Parathyroid adenoma (tissue), 2 donors: ENCODE results near the gene LMNA.

Source experiments
- H2AFZ ChIP-seq: fragments of 300-600 bp; sonication (generic); one replicate; pipeline ENCODE4 v1.7.0; 2017; ENCODE audit warnings: antibody characterized with exemption, mild to moderate bottlenecking
- H3K27ac ChIP-seq: fragments of 300-600 bp; sonication (generic); one replicate; pipeline ENCODE4 v1.7.0; 2017
- H3K27me3 ChIP-seq: fragments of 300-600 bp; sonication (generic); one replicate; pipeline ENCODE4 v1.7.0; 2017; ENCODE audit warnings: low read length; ENCODE audit not compliant: control insufficient read depth, insufficient read depth
- H3K36me3 ChIP-seq: fragments of 300-600 bp; sonication (generic); one replicate; pipeline ENCODE4 v1.7.0; 2017; ENCODE audit warnings: low read length; ENCODE audit not compliant: control insufficient read depth, insufficient read depth
- H3K4me1 ChIP-seq: fragments of 300-600 bp; sonication (generic); one replicate; pipeline ENCODE4 v1.7.0; 2017; ENCODE audit warnings: control low read depth
- H3K4me2 ChIP-seq: fragments of 300-600 bp; sonication (generic); one replicate; pipeline ENCODE4 v1.7.0; 2017; ENCODE audit warnings: low read length
- H3K4me3 ChIP-seq: fragments of 300-600 bp; sonication (generic); one replicate; pipeline ENCODE4 v1.7.0; 2017; ENCODE audit warnings: low read depth, low read length
- H3K79me2 ChIP-seq: fragments of 300-600 bp; sonication (generic); one replicate; pipeline ENCODE4 v1.7.0; 2017; ENCODE audit warnings: control low read depth
- H3K9ac ChIP-seq: fragments of 300-600 bp; sonication (generic); one replicate; pipeline ENCODE4 v1.7.0; 2017; ENCODE audit warnings: mild to moderate bottlenecking
- H3K9me3 ChIP-seq: fragments of 300-600 bp; sonication (generic); one replicate; pipeline ENCODE4 v1.7.0; 2017; ENCODE audit warnings: low read length; ENCODE audit not compliant: control insufficient read depth
- TF ChIP-seq, protein P1 (sequence below): fragments of 300-600 bp; sonication (generic); IDR thresholded peaks from one replicate; pipeline ENCODE4 v1.7.0; 2017; ENCODE audit warnings: antibody characterized with exemption, mild to moderate bottlenecking
- donor health status: primary hyperparathyroidism.

LMNA gene

DNA sequence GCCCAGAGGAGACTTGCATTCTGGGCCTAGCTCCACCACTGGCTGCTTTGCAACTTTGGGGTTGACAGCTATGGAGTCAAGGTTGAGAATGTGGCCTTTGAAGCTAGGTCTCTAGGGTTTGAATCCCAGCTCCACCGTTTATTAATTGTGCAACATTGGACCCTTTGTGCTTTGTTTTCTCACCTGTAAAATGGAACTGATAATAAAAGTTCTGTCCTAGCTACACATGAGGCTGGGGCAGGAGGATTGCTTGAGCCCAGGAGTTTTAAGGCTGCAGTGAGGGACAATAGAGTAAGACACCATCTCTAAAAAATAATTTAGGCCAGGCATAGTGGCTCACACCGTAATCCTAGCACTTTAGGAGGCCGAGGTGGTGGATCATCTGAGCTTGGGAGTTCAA, 15.2 kb upstream of the LMNA start:
- Histone ChIP-seq H3K9me3 (no peaks in the 10 kb centered on the region), H3K27me3 (no peaks in the 10 kb centered on the region), H3K79me2 (no peaks in the 10 kb centered on the region), H2AFZ (no peak overlapping the region), H3K9ac (no peak overlapping the region), H3K27ac (no peak overlapping the region), H3K4me3 (no peak overlapping the region), H3K36me3 (no peaks in the 10 kb centered on the region), H3K4me1 (peaks cover 6% of the 10 kb centered on the region), H3K4me2 (no peak overlapping the region)
- TF ChIP-seq, protein P1, sequence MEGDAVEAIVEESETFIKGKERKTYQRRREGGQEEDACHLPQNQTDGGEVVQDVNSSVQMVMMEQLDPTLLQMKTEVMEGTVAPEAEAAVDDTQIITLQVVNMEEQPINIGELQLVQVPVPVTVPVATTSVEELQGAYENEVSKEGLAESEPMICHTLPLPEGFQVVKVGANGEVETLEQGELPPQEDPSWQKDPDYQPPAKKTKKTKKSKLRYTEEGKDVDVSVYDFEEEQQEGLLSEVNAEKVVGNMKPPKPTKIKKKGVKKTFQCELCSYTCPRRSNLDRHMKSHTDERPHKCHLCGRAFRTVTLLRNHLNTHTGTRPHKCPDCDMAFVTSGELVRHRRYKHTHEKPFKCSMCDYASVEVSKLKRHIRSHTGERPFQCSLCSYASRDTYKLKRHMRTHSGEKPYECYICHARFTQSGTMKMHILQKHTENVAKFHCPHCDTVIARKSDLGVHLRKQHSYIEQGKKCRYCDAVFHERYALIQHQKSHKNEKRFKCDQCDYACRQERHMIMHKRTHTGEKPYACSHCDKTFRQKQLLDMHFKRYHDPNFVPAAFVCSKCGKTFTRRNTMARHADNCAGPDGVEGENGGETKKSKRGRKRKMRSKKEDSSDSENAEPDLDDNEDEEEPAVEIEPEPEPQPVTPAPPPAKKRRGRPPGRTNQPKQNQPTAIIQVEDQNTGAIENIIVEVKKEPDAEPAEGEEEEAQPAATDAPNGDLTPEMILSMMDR = no peak

DNA sequence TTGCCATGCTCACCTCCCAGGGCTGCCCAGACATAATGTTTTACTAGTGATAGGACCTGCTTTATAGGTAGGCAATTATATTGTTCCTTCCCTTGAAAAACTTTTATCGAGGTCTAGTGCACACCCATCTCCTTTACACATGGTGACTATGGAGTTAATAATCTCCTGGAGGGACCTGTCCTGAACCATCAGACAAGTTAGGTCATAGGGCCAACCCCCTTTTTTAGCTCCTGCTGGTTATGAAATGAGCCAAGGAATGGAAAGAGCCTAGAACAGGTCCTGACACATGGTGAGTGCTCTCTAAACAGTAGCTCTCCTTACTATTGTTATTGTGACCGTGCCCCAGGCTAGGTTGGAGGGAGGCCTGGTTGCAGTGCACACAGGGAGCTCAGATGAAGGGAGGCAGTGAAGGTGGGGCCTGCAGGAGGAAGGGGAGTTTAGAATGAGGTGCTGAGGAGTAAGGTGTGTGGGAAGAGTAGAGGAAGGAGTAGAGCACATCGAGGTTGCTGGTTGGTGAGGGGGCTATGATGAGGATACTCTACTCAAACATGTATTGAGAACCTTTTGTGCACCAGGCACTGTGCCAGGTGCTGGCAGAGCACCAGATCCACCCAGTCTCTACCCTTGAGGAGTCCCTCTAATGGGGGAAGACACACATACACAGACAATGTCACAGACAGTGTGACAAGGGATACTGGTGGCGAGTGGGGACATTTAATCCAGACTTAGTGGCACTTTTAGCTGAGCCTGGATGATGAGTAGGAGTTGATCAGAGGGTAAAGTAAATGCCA, 14.1 kb upstream of the LMNA start:
- no peak overlapping the region for H3K4me3 ChIP-seq
- no peaks in the 10 kb centered on the region for H3K27me3 ChIP-seq
- H3K79me2 ChIP-seq = no peaks in the 10 kb centered on the region
- H3K36me3 ChIP-seq = no peaks in the 10 kb centered on the region
- peaks cover 13% of the 10 kb centered on the region for H3K4me1 ChIP-seq
- TF ChIP-seq, protein P1 = no peak
- H3K9ac ChIP-seq = no peak overlapping the region
- no peaks in the 10 kb centered on the region for H3K9me3 ChIP-seq
- no peak overlapping the region for H3K27ac ChIP-seq
- no peak overlapping the region for H2AFZ ChIP-seq
- no peak overlapping the region for H3K4me2 ChIP-seq

DNA sequence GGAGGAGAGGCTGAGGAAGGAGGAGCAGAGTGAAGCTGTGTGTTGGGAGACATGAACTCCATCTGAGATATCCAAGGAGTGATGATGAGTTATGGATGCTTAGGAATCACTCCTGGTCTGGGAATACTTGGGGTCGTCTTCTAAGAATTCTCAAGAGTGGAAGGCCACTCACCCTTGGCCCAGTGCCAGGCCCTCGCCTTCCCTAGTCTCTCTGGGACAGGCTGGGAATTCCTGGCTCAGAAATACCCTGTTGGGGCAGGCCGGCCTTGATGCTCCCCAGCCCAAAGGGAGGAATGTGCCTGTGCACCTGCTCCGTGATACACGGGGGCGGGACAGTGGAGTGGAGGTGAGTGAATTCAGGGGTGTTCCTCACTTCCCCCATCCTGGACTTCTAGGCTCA, 12.6 kb upstream of the LMNA start:
- Histone ChIP-seq H3K27ac (no peak overlapping the region), H3K9ac (no peak overlapping the region), H3K9me3 (no peaks in the 10 kb centered on the region), H3K4me2 (no peak overlapping the region), H3K27me3 (no peaks in the 10 kb centered on the region), H3K4me3 (no peak overlapping the region), H3K4me1 (peaks cover 21% of the 10 kb centered on the region), H3K79me2 (no peaks in the 10 kb centered on the region), H3K36me3 (no peaks in the 10 kb centered on the region), H2AFZ (no peak overlapping the region)
- TF ChIP-seq, protein P1 = no peak

DNA sequence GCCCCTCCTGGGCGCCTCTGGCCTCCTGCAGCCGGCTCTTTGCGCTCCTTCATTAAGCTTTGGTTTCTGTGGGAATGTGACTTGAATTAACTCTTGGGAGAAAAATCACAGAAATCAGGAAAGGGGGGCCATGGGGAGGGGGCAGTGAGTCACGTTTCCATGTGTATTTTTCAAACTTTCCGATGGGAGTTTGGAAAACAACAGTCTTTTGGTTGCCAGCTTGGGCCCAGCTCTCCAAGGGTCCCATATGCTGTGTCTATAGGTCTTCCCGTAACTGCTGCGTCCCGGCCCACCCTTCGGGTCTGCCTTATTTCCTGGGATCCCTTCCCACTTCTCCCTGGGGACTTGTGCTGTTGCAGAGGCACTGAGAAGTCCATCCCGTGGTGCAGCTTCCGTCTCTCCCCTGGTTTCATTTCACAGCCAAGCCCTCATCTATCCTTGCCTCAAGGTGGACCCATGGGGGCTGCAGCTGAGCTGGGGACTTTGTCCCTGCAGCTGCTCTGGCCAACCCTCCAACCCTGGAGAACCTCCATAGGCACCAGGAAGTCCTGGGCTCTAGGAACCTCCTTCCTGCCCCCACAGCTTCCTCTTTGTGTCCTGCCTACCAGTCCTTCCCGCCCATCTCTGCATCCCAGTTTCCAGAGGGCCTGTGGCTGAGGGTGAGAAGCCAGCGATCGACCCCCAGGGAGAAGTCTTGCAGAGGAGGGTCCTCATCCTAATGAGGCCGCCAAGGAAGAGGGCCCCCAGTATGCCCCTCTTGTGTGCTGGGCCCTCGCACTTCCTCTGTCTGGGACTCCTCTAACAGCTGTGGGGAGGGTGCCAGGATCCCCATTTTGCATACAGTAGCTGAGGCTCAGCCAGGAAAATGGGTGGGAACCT, 11.6 kb upstream of the LMNA start:
- Histone ChIP-seq H3K79me2 (no peaks in the 10 kb centered on the region), H2AFZ (no peak overlapping the region), H3K9me3 (no peaks in the 10 kb centered on the region), H3K4me2 (no peak overlapping the region), H3K4me3 (no peak overlapping the region), H3K27ac (peak overlapping the region; percentile 93), H3K36me3 (no peaks in the 10 kb centered on the region), H3K9ac (no peak overlapping the region), H3K4me1 (peaks cover 22% of the 10 kb centered on the region), H3K27me3 (no peaks in the 10 kb centered on the region)
- TF ChIP-seq, protein P1 = no peak
